Epithelial cell of esophagus (primary cell): ENCODE measurements around the gene CLEC2A.

ENCODE experiments used
- DNase-seq: peaks from one replicate; pipeline ENCODE4 v3.0.0; 2010; ENCODE audit warnings: low read depth
- H3K4me3 ChIP-seq: 2 replicates; pipeline ENCODE4 v1.5.1; 2011; ENCODE audit warnings: mild to moderate bottlenecking, low read length, control low read depth
- CTCF ChIP-seq: IDR thresholded peaks from 2 replicates; pipeline ENCODE4 v1.5.1; 2011; ENCODE audit warnings: low read depth, mild to moderate bottlenecking, low read length, control low read depth, inconsistent platforms; ENCODE audit not compliant: insufficient read depth; ENCODE audit errors: missing control alignments

CLEC2A gene

GRCh38 chr12:9866860-9867269 lies 65.3 kb downstream of the CLEC2A start:
- DNase-seq, result no peak
- TF ChIP-seq CTCF, result no peak
- H3K4me3 ChIP-seq, result no peak overlapping the region

- no peak for TF ChIP-seq CTCF
- no peak overlapping the region for H3K4me3 ChIP-seq
- DNase-seq, result no peak
Observed at GRCh38 chr12:9864913-9865675, 67.1 kb downstream of the CLEC2A start.
